Effector memory CD8-positive, alpha-beta T cell (primary cell): ENCODE data around the gene EIF5.
A peak's percentile ranks its signal among the peaks of the same experiment; 100 is the strongest.

Experiments
- ATAC-seq: fragments of 150-1000 bp; cut with Tn5 transposase; replicated peaks from 2 replicates; pipeline ENCODE4 v1.10.0; 2021; ENCODE audit warnings: mild to moderate bottlenecking, moderate library complexity
- DNase-seq, 3 experiments: peaks; one replicate each; pipeline ENCODE4 v3.0.0; 2021
- H3K27ac Mint-ChIP-seq, 2 donors: one replicate each; pipeline ENCODE4 v1.8.0; 2022; ENCODE audit warnings: mild to moderate bottlenecking in 2 of 2, mixed read lengths in 2 of 2, moderate library complexity in 2 of 2
- H3K27me3 Mint-ChIP-seq, 2 donors: one replicate each; pipeline ENCODE4 v1.8.0; 2022; ENCODE audit warnings: mixed read lengths in 2 of 2
- H3K36me3 Mint-ChIP-seq: one replicate; pipeline ENCODE4 v1.8.0; 2022; ENCODE audit warnings: mild to moderate bottlenecking, moderate library complexity, mixed read lengths; ENCODE audit not compliant: insufficient read depth
- H3K4me1 Mint-ChIP-seq, 2 donors: one replicate each; pipeline ENCODE4 v1.8.0; 2022; ENCODE audit warnings: low read depth in 2 of 2, mixed read lengths in 2 of 2
- H3K4me3 Mint-ChIP-seq, 2 donors: one replicate each; pipeline ENCODE4 v1.8.0; 2022; ENCODE audit warnings: mild to moderate bottlenecking in 2 of 2, mixed read lengths in 2 of 2, moderate library complexity in 2 of 2
- H3K9me3 Mint-ChIP-seq, 2 donors: one replicate each; pipeline ENCODE4 v1.8.0; 2022; ENCODE audit warnings: mixed read lengths in 2 of 2

Gene EIF5

DNA sequence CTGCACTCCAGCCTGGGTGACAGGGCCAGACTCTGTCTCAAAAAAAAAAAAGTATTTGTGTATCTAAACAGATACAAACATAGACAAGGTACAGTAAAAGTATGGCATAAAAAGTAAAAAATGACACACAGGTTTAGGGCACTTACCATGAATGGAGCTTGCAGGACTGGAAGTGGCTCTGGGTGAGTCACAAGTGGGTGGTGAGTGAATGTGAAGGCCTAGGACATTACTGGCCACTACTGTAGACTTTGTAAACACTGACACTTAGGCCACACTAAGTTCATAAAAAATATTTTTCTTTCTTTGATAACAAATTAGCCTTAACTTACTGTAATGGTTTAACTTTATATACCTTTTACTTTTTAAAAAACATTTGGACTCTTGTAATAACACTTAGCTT is 38.0 kb upstream of the EIF5 start:
- DNase-seq, result no peak
- Mint-ChIP-seq H3K4me3 (no peak overlapping the region), H3K27ac (no peak overlapping the region), H3K4me1 (peaks cover 3 to 8% of the 10 kb centered on the region in 2 donors), H3K9me3 (no peaks in the 10 kb centered on the region), H3K36me3 (no peaks in the 10 kb centered on the region), H3K27me3 (peaks cover 7 to 51% of the 10 kb centered on the region in 2 donors)
- no peak for ATAC-seq

- Mint-ChIP-seq H3K36me3 (no peaks in the 10 kb centered on the region), H3K4me3 (no peak overlapping the region), H3K27ac (no peak overlapping the region), H3K4me1 (peaks cover 3 to 8% of the 10 kb centered on the region in 2 donors), H3K9me3 (no peaks in the 10 kb centered on the region), H3K27me3 (peaks cover 7 to 43% of the 10 kb centered on the region in 2 donors)
- no peak for ATAC-seq
- DNase-seq, result no peak
These were observed 37.0 kb upstream of the EIF5 start for GRCh38 chr14:103296987-103297386.

DNA sequence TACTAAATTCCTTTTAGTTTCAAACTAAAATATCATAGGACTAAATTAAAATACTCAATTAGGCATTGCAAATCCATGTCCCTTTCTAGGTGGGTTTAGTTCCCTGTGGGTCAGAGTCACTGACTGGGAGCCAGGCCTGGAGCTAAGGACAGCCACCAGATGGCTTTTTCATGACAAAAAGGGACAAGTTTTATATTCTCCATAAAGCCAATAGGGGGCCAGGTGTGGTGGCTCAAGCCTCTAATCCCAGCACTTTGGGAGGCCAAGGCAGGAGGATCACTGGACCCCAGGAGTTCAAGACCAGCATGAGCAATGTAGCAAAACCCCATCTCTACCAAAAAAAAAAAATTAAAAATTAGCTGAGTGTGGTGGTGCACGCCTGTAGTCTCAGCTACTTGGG is 35.4 kb upstream of the EIF5 start:
- H3K36me3 Mint-ChIP-seq, result no peaks in the 10 kb centered on the region
- no peak for ATAC-seq
- peaks cover 6 to 33% of the 10 kb centered on the region in 2 donors for H3K27me3 Mint-ChIP-seq
- DNase-seq, result no peak
- H3K4me3 Mint-ChIP-seq, result no peak overlapping the region
- H3K4me1 Mint-ChIP-seq, result no peaks in the 10 kb centered on the region
- H3K27ac Mint-ChIP-seq, result no peak overlapping the region
- H3K9me3 Mint-ChIP-seq, result no peaks in the 10 kb centered on the region

DNA sequence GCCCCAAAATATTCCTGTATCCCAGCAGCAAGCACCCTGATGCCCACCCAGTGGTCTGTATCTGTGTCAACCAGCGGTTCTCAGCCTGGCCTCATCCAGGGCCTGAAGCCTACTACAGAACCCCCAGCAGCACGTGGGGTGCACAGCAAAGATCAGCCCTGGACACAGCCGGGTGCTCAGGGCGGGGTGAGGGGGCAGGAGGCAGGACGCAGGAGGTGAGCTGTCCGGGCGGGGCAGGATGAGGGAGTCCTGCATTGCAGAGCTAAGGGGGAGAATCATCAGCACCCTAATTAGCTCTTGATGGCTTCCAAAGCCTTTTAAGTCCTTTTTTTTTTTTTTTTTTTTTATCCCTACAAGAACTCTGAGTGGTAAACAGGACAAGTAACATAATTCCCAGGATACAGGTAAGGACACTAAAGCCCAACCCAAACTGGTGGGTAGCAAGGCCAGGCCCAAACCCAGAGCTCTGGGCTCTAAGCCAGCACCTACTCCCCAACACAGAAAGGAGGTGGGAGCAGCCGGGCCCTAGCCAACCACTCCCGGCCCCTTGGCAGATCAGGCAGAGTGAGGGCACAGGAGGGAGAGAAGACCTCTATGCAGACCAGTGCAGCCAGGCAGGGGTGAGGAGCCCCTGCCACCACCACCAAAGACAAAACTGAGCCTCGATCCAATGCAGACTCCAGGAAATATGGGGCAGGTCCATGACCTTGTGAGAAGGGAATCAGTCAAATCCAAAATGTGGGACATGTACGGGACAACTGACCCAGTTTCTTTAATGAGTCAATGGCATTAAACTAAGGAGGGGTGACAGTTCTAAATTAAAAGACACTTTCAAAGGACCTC is 32.3 kb upstream of the EIF5 start:
- Mint-ChIP-seq H3K36me3 (no peaks in the 10 kb centered on the region), H3K4me3 (no peak overlapping the region), H3K27ac (no peak overlapping the region), H3K27me3 (peaks cover 7 to 36% of the 10 kb centered on the region in 2 donors), H3K9me3 (no peaks in the 10 kb centered on the region), H3K4me1 (no peaks in the 10 kb centered on the region)
- ATAC-seq (no peak), DNase-seq (no peak)

GRCh38 chr14:103302966-103303365 is 31.1 kb upstream of the EIF5 start:
- no peak overlapping the region for H3K27ac Mint-ChIP-seq
- no peaks in the 10 kb centered on the region for H3K4me1 Mint-ChIP-seq
- no peaks in the 10 kb centered on the region for H3K9me3 Mint-ChIP-seq
- no peak overlapping the region for H3K4me3 Mint-ChIP-seq
- no peak for ATAC-seq
- no peaks in the 10 kb centered on the region for H3K36me3 Mint-ChIP-seq
- peaks cover 19 to 38% of the 10 kb centered on the region in 2 donors for H3K27me3 Mint-ChIP-seq
- no peak for DNase-seq

GRCh38 chr14:103304706-103305105 is 29.3 kb upstream of the EIF5 start:
- H3K27ac Mint-ChIP-seq, result no peak overlapping the region
- no peaks in the 10 kb centered on the region for H3K36me3 Mint-ChIP-seq
- no peak for ATAC-seq
- H3K9me3 Mint-ChIP-seq, result no peaks in the 10 kb centered on the region
- no peaks in the 10 kb centered on the region for H3K4me1 Mint-ChIP-seq
- DNase-seq, result no peak
- H3K4me3 Mint-ChIP-seq, result no peak overlapping the region
- H3K27me3 Mint-ChIP-seq, result peaks cover 20 to 43% of the 10 kb centered on the region in 2 donors

GRCh38 chr14:103308717-103309616 is 25.1 kb upstream of the EIF5 start:
- H3K27me3 Mint-ChIP-seq, result peaks cover 32 to 57% of the 10 kb centered on the region in 2 donors
- no peak overlapping the region for H3K4me3 Mint-ChIP-seq
- H3K4me1 Mint-ChIP-seq, result no peaks in the 10 kb centered on the region
- H3K27ac Mint-ChIP-seq, result peak overlapping the region in 1 of 2 donors; percentile 11
- H3K36me3 Mint-ChIP-seq, result no peaks in the 10 kb centered on the region
- ATAC-seq, result no peak
- no peaks in the 10 kb centered on the region for H3K9me3 Mint-ChIP-seq
- DNase-seq, result no peak

DNA sequence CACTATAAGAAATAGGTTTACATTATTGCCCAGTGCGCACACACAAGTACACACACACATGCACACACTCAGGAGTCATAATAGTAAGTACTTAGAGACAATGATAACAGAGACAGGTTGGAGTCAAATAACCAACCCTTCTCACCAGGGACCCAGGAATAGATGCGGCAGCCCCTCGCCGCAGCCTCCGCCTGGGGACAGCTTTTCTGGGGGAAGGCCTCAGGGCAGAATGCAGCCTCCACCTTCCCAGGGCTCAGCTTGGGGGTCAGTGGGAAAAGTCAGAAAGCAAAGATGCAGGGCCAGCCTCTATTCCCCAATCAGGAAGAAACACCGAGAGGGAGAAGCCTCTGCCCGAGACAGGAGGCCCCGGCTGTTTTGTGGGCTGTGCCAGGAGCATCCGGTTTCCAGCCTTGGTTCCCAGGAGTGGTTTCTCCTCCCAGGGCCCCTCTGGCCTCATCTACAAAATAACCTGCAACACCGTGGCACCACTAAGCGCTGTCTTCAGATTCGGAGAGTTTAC is 23.4 kb upstream of the EIF5 start:
- peaks cover 3% of the 10 kb centered on the region for H3K36me3 Mint-ChIP-seq
- peaks cover 27 to 53% of the 10 kb centered on the region in 2 donors for H3K27me3 Mint-ChIP-seq
- no peaks in the 10 kb centered on the region for H3K9me3 Mint-ChIP-seq
- no peaks in the 10 kb centered on the region for H3K4me1 Mint-ChIP-seq
- ATAC-seq (no peak), DNase-seq (no peak)
- H3K27ac Mint-ChIP-seq, result no peak overlapping the region
- no peak overlapping the region for H3K4me3 Mint-ChIP-seq

DNA sequence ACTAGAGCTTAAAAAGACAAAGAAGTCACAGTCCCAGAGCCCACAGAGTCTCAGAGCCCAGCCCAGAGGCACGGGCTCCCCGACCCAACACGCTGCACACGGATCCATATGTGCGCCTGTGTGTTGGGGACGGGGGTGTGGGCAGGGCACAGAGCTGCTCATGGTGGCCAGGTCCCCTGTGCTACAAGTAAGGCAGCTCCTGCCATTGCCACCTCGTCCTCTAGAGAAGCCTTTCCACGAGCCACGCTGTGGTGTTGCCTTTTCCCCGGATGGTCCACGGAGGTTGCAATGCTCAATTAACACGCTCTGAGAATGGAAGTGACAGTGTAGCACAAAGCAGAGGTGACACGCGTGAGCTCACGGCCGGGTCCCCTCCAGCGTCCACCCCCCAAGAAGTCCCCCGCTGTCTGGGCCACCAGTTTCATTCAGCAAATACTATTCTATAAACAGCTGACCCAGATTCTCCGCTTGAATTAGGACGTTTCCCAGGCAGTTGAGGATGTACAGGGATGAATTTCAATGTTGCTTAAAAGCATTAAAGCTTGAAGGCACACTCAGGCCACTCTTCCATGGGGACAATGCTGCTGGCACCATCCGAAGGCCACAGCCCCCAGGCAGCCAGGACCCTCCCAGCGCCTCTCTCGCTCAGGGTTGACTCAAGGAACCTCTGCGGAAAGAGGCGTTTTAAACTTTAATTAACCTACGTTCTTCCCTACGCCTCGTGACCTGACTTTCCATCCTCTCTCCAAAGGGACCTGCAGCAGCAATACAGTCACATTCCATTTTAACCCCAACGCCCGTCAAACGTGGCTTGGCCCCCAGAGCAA is 22.7 kb upstream of the EIF5 start:
- Mint-ChIP-seq H3K36me3 (peaks cover 3% of the 10 kb centered on the region), H3K27ac (no peak overlapping the region), H3K27me3 (peaks cover 26 to 53% of the 10 kb centered on the region in 2 donors), H3K4me1 (no peaks in the 10 kb centered on the region), H3K4me3 (no peak overlapping the region), H3K9me3 (no peaks in the 10 kb centered on the region)
- DNase-seq (no peak), ATAC-seq (no peak)

GRCh38 chr14:103312006-103312635 is 21.9 kb upstream of the EIF5 start:
- ATAC-seq, result no peak
- H3K4me1 Mint-ChIP-seq, result no peaks in the 10 kb centered on the region
- no peak overlapping the region for H3K27ac Mint-ChIP-seq

GRCh38 chr14:103313704-103314103 is 20.3 kb upstream of the EIF5 start:
- DNase-seq, result no peak
- Mint-ChIP-seq H3K4me1 (peaks cover 0 to 1% of the 10 kb centered on the region in 2 donors), H3K9me3 (no peaks in the 10 kb centered on the region), H3K36me3 (peaks cover 3% of the 10 kb centered on the region), H3K4me3 (no peak overlapping the region), H3K27me3 (peaks cover 32 to 55% of the 10 kb centered on the region in 2 donors), H3K27ac (no peak overlapping the region)
- no peak for ATAC-seq

More at GRCh38 chr14:103312006-103312635, 21.9 kb upstream of the EIF5 start:
- Mint-ChIP-seq H3K9me3 (no peaks in the 10 kb centered on the region), H3K27me3 (peaks cover 29 to 53% of the 10 kb centered on the region in 2 donors), H3K4me3 (no peak overlapping the region), H3K36me3 (peaks cover 3% of the 10 kb centered on the region)
- no peak for DNase-seq

DNA sequence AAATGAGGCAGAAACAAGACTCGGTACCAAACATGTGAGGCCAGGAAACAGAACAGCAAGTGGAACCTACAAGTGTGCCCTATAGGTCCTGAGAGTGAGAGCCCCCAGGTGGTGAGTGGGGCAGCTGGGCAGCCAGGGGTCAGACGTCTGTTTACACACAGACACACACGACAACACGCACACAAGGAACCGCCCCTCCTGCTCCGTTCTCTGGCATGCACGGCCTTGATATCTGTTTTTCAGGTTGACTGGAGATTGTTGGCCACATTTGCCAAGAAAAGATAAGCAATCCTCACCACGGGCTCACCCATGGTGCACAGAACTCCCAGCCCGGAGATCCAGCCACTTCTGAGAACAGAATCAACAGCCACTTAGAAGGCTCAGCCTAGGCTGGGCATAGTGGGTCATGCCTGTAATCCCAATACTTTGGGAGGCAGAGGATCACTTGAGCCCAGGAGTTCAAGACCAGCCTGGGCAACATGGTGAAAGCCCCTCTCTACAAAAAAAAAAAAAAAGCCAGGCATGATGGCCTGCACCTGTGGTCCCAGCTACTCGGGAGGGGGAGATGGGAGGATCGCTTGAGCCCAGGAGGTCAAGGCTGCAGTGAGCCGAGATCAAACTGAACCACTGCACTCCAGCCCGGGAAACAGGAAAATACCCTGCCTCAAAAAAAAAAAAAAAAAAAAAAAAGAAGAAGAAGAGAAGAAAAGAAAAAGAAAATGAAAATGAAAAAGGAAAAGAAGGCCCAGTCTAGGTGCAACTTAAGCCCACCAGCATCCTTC is 19.4 kb upstream of the EIF5 start:
- Mint-ChIP-seq H3K4me1 (peaks cover 0 to 1% of the 10 kb centered on the region in 2 donors), H3K27ac (no peak overlapping the region), H3K27me3 (peaks cover 40 to 65% of the 10 kb centered on the region in 2 donors), H3K4me3 (no peak overlapping the region), H3K9me3 (no peaks in the 10 kb centered on the region), H3K36me3 (peaks cover 3% of the 10 kb centered on the region)
- DNase-seq (no peak), ATAC-seq (no peak)
